ENCODE results near the gene TCEANC. TPM values are rescaled to one million over a fixed set of nuclear protein-coding genes. Genes with fewer than 3 reads are reported as not detected.

TCEANC gene
- total and polyA plus RNA-seq, 2 of the 4 experiments (the other 2 are of a cell fraction): 0.99 to 2.5 TPM

GRCh38 chrX:13659063-13659462 is 6.1 kb downstream of the TCEANC start:
- H2BK20ac ChIP-seq (ENCODE audit: low read depth, low read length): no peak overlapping the region
- intact Hi-C loops (cut with micrococcal nuclease) (loop anchor here (2.0 kb wide), 1 partner anchor 30 kb away; the partner anchor contains the start of gene RAB9A), dilution Hi-C loops (cut with HindIII; ENCODE audit: low sequenced_read_pairs, unreplicated experiment) (no loop called here), in situ Hi-C loops (cut with MboI; ENCODE audit: low sequenced_read_pairs) (loop anchor here (5.0 to 10.0 kb wide), 2 partner anchors 88 to 704 kb away; no protein-coding TSS in a partner anchor)
- H3K4me1 ChIP-seq (ENCODE audit: control insufficient read depth, insufficient read depth, low read length): peaks cover 5% of the 10 kb centered on the region; the same call in 1 of the 2 replicates
- no peak overlapping the region for H2AK5ac ChIP-seq (ENCODE audit: low read depth, low read length)
- H3K4me3 ChIP-seq (ENCODE audit: insufficient read depth, low read depth, low read length): no peak overlapping the region
- H2AFZ ChIP-seq (replicated peaks; ENCODE audit: low read length, poor library complexity): no peak overlapping the region
- WGBS, 2 experiments (ENCODE audit: extremely low coverage in 2 of 2, insufficient read length in 1 of 2): 0% methylated on average over 1 of the region's 6 CpGs; no CpG with 5 or more reads in 1 of the 2 experiments
- H3K36me3 ChIP-seq (ENCODE audit: control insufficient read depth, insufficient read depth, low read length): no peaks in the 10 kb centered on the region
- H3K9ac ChIP-seq (ENCODE audit: low read depth, low read length): no peak overlapping the region; the same call in 1 of the 2 replicates
- peak; percentile 76 for DNase-seq
- no TSS peak for BruUV-seq (replicated peaks)
- no peaks in the 10 kb centered on the region for H4K20me1 ChIP-seq (ENCODE audit: insufficient read depth, low read length)
- H3K27me3 ChIP-seq (ENCODE audit: control insufficient read depth, insufficient read depth, low read length): peaks cover 6% of the 10 kb centered on the region
- POLR2A ChIA-PET (ENCODE audit: unreplicated experiment): no interaction called here
- H2BK5ac ChIP-seq (ENCODE audit: low read depth, low read length, poor library complexity, severe bottlenecking): peak overlapping the region; percentile 80
- H2BK15ac ChIP-seq (ENCODE audit: low read depth, low read length): no peak overlapping the region
- H2BK120ac ChIP-seq (ENCODE audit: low read depth, low read length): no peak overlapping the region
- no peak overlapping the region for H4K5ac ChIP-seq (ENCODE audit: low read depth, low read length)
- no peak overlapping the region for H3K14ac ChIP-seq (replicated peaks; ENCODE audit: low read depth, low read length)
- no peak overlapping the region for H3K23ac ChIP-seq (ENCODE audit: low read depth, low read length)
- ATAC-seq (ENCODE audit: low read depth): peak; percentile 60
- H3K56ac ChIP-seq (ENCODE audit: extremely low read depth, insufficient read depth, low read length): no peak overlapping the region
- peak overlapping the region; percentile 28; the same call in 1 of the 2 replicates for H3K4me2 ChIP-seq (ENCODE audit: low read depth, low read length)
- H4K8ac ChIP-seq (ENCODE audit: low read depth in 2 of 2, low read length in 2 of 2): 0 out of 4 replicates have a peak overlapping the region, but pooled peaks of 1 of the 2 experiments have one; percentile 35
- no peak overlapping the region for H3K4ac ChIP-seq (ENCODE audit: low read depth, low read length)
- H3K9me1 ChIP-seq (ENCODE audit: insufficient read depth, low read length): peaks cover 2% of the 10 kb centered on the region; the same call in 1 of the 2 replicates
- H2AK9ac ChIP-seq (replicated peaks; ENCODE audit: low read depth, low read length, poor library complexity): no peak overlapping the region
- no peaks in the 10 kb centered on the region for H3K9me3 ChIP-seq (ENCODE audit: control insufficient read depth, insufficient read depth, low read length)
- no peak overlapping the region for H3K18ac ChIP-seq (ENCODE audit: low read depth, low read length)
- no peak overlapping the region for H4K91ac ChIP-seq (ENCODE audit: insufficient read depth, low read depth, low read length)
- TF ChIP-seq MXI1 (IDR thresholded peaks at IDR 0.05; ENCODE audit: borderline replicate concordance, low read depth, low read length) (no peak), RFX5 (IDR thresholded peaks at IDR 0.05; ENCODE audit: low read depth, low read length) (no peak), CEBPB (IDR thresholded peaks at IDR 0.05; ENCODE audit: low read depth, low read length) (peak; percentile 96)
- H3K79me1 ChIP-seq (ENCODE audit: low read depth in 1 of 2, low read length in 2 of 2): no peaks in the 10 kb centered on the region; a peak in 1 of 4 replicates
- CTCF ChIA-PET: no interaction called here
- no peak overlapping the region for H3K27ac ChIP-seq (ENCODE audit: insufficient read depth, low read length)
